HEK293T (cell line): ENCODE results near the gene MPHOSPH9.

Experiments used
- ARNT ChIP-seq: fragments of 450-650 bp; IDR thresholded peaks from 2 replicates; pipeline ENCODE4 v1.6.1; 2017; ENCODE audit warnings: mild to moderate bottlenecking
- BHLHE40 ChIP-seq: fragments of 450-650 bp; IDR thresholded peaks from 2 replicates; pipeline ENCODE4 v1.6.1; 2016; ENCODE audit warnings: mild to moderate bottlenecking, moderate library complexity, borderline replicate concordance
- CTBP1 ChIP-seq: fragments of 450-650 bp; IDR thresholded peaks from 2 replicates; pipeline ENCODE4 v1.6.1; 2016; ENCODE audit warnings: borderline replicate concordance
- ELF4 ChIP-seq: fragments of 450-650 bp; IDR thresholded peaks from 2 replicates; pipeline ENCODE4 v1.6.1; 2017; ENCODE audit warnings: antibody characterized with exemption
- FOXA1 ChIP-seq: fragments of 450-650 bp; IDR thresholded peaks from 2 replicates; pipeline ENCODE4 v1.6.1; 2016; ENCODE audit warnings: mild to moderate bottlenecking
- FOXK2 ChIP-seq: fragments of 450-650 bp; IDR thresholded peaks from 2 replicates; pipeline ENCODE4 v1.6.1; 2016; ENCODE audit warnings: mild to moderate bottlenecking
- FOXM1 ChIP-seq: fragments of 450-650 bp; IDR thresholded peaks from 2 replicates; pipeline ENCODE4 v1.6.1; 2017; ENCODE audit warnings: mild to moderate bottlenecking, borderline replicate concordance
- HDGF ChIP-seq: fragments of 450-650 bp; IDR thresholded peaks from 2 replicates; pipeline ENCODE4 v1.6.1; 2017; ENCODE audit warnings: antibody characterized with exemption, borderline replicate concordance
- L3MBTL2 ChIP-seq: fragments of 450-650 bp; conservative IDR thresholded peaks from 2 replicates; pipeline ENCODE4 v1.6.1; 2016; ENCODE audit warnings: mild to moderate bottlenecking
- SP1 ChIP-seq: fragments of 450-650 bp; IDR thresholded peaks from 2 replicates; pipeline ENCODE4 v1.6.1; 2017
- SUZ12 ChIP-seq: fragments of 450-650 bp; IDR thresholded peaks from 2 replicates; pipeline ENCODE4 v1.6.1; 2016; ENCODE audit warnings: mild to moderate bottlenecking
- TARDBP ChIP-seq: fragments of 450-650 bp; IDR thresholded peaks from 2 replicates; pipeline ENCODE4 v1.6.1; 2016
- ZNF384 ChIP-seq: fragments of 450-650 bp; IDR thresholded peaks from 2 replicates; pipeline ENCODE4 v1.6.1; 2016

DNA sequence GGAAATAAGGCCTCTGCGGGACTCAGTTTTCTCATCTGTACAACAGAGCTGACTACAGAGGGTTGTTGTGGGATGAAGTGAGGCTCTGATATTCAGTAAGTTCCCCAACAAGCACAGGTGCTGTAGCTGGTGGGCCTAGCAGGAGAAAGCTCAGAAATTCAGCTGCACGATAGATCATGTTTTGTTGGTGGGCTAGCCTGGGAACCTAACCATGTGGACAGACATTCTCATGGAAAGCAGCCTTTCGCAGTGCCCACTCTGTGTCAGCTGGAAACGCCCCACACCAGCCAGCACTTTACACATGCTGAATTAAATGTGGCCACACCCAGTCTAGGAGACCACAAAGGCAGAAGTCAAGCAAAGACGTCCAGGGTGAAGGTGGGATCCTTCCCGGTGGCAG is 98.1 kb downstream of the MPHOSPH9 start:
- TF ChIP-seq SP1: no peak
- TF ChIP-seq FOXA1: no peak
- TF ChIP-seq ELF4: no peak
- TF ChIP-seq FOXK2: no peak
- TF ChIP-seq BHLHE40: no peak
- no peak for TF ChIP-seq SUZ12
- no peak for TF ChIP-seq FOXM1
- no peak for TF ChIP-seq CTBP1
- TF ChIP-seq ZNF384: no peak
- TF ChIP-seq ARNT: no peak
- no peak for TF ChIP-seq HDGF
- no peak for TF ChIP-seq TARDBP
- TF ChIP-seq L3MBTL2: no peak
